NCI-H1105 (cell line): ENCODE results near the gene ALPG.
A peak's percentile ranks its signal among the peaks of the same experiment; 100 is the strongest.
"Not testable (repeated sequence)": the region's sequence is repeated elsewhere in the genome, so short reads cannot be mapped to it uniquely, and the experiment has no call there.

Source experiments
- DNase-seq: peaks from one replicate; lab custom pipeline; 2025; lab: John Stamatoyannopoulos, UW

ALPG gene

GRCh38 chr2:232419245-232420072, 12.8 kb downstream of the ALPG start:
- DNase-seq = no peak

GRCh38 chr2:232420073-232420454, 13.4 kb downstream of the ALPG start:
- DNase-seq = no peak

- peak; percentile 50 for DNase-seq
Observed at GRCh38 chr2:232420463-232421188, 14.0 kb downstream of the ALPG start.

- no peak for DNase-seq
Observed at GRCh38 chr2:232421189-232421785, 14.6 kb downstream of the ALPG start.

- no peak for DNase-seq
Observed at GRCh38 chr2:232422051-232422450, 15.4 kb downstream of the ALPG start.

- DNase-seq = not testable (repeated sequence)
Observed at GRCh38 chr2:232422996-232423395, 16.4 kb downstream of the ALPG start.

- DNase-seq = not testable (repeated sequence)
Observed at GRCh38 chr2:232423407-232423806, 16.8 kb downstream of the ALPG start.

GRCh38 chr2:232431705-232432590, 25.3 kb downstream of the ALPG start:
- DNase-seq = no peak

GRCh38 chr2:232432598-232433184, 26.0 kb downstream of the ALPG start:
- no peak for DNase-seq

- not testable (repeated sequence) for DNase-seq
Observed at GRCh38 chr2:232433622-232434021, 27.0 kb downstream of the ALPG start.

GRCh38 chr2:232434091-232434490, 27.4 kb downstream of the ALPG start:
- no peak for DNase-seq

- no peak for DNase-seq
Observed at GRCh38 chr2:232434563-232435374, 28.1 kb downstream of the ALPG start.

GRCh38 chr2:232435375-232435648, 28.7 kb downstream of the ALPG start:
- no peak for DNase-seq

GRCh38 chr2:232435805-232436204, 29.2 kb downstream of the ALPG start:
- no peak for DNase-seq

- no peak for DNase-seq
Observed at GRCh38 chr2:232436381-232437194, 29.9 kb downstream of the ALPG start.

GRCh38 chr2:232437195-232437571, 30.5 kb downstream of the ALPG start:
- DNase-seq = no peak

- no peak for DNase-seq
Observed at GRCh38 chr2:232438091-232438490, 31.4 kb downstream of the ALPG start.

GRCh38 chr2:232438951-232439757, 32.5 kb downstream of the ALPG start:
- no peak for DNase-seq

- DNase-seq = no peak
Observed at GRCh38 chr2:232439758-232440135, 33.1 kb downstream of the ALPG start.
